ENCODE data around the gene GRAMD2A. TPM values are rescaled to one million over a fixed set of nuclear protein-coding genes. Genes with fewer than 3 reads are reported as not detected.

Gene GRAMD2A
- total RNA-seq, 1 donor from 2014 or later = not detected

DNA sequence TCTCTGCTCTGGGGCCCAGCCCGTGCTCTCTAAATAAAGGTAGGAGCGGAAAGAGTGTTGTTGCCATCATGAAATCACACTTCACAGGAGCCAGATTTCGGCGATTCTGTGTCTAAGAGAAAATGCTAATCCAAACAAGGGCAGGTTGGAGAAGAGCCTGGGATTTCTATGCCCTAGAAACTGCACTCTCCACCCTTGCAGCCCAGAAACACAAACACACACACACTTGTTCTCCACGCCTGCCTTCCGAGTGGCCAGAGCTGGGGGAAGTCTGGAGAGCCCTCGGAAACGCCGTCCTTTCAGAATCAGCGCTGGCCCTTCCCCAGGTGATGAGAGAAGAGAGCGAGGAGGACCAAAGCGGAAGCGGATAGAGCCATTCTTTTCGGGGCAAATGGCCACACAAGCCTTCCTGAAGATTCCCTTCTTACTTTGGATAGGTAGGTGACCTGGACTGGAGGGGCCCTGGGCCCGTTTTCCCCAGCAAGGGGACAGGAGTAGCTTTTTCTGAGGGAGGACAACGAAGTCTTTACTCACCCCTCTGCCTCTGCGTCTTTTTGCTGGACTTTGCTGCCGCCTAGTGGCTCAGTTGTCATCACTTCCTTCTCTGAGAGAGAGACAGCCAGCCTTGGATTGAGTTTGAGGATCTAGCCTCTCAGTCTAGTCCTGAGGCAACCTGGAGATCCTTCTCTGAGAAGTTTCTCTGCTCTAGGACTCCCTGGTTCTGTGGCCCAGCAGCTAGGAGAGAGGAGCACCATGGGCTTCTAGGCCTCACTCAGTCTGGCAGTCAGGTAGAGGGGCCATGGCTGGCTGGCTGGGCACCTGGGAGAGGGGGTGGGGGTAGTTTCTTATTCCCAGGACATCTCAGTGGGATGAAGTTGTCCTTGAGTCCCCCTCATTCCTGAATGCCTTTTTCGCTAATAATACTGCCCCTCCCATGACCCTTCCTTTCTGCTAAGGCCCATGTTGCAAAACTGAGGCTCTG lies 41.7 kb downstream of the GRAMD2A start:
- Mint-ChIP-seq H3K4me3 (peak overlapping the region; percentile 82), H3K9me3 (no peaks in the 10 kb centered on the region), H3K27ac (no peak overlapping the region), H3K4me1 (peaks cover 6% of the 10 kb centered on the region), H3K27me3 (no peaks in the 10 kb centered on the region), H3K36me3 (ENCODE audit: low read depth) (no peaks in the 10 kb centered on the region)
- ChIA-PET CTCF (interaction anchor here (0.7 to 2.8 kb wide), 21 partner anchors 10 to 706 kb away, joined by 3 to 50 read pairs (median 3); no protein-coding TSS in a partner anchor), POLR2A (no interaction called here)
- peak; percentile 69 for DNase-seq
- ATAC-seq (ENCODE audit: low read depth) = peak; percentile 85
- intact Hi-C loops (cut with micrococcal nuclease) = loop anchor here (1.0 to 10.0 kb wide), 5 partner anchors 113 to 711 kb away; no protein-coding TSS in a partner anchor
- TF ChIP-seq, protein P1, sequence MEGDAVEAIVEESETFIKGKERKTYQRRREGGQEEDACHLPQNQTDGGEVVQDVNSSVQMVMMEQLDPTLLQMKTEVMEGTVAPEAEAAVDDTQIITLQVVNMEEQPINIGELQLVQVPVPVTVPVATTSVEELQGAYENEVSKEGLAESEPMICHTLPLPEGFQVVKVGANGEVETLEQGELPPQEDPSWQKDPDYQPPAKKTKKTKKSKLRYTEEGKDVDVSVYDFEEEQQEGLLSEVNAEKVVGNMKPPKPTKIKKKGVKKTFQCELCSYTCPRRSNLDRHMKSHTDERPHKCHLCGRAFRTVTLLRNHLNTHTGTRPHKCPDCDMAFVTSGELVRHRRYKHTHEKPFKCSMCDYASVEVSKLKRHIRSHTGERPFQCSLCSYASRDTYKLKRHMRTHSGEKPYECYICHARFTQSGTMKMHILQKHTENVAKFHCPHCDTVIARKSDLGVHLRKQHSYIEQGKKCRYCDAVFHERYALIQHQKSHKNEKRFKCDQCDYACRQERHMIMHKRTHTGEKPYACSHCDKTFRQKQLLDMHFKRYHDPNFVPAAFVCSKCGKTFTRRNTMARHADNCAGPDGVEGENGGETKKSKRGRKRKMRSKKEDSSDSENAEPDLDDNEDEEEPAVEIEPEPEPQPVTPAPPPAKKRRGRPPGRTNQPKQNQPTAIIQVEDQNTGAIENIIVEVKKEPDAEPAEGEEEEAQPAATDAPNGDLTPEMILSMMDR (IDR thresholded peaks at IDR 0.05) = no peak

DNA sequence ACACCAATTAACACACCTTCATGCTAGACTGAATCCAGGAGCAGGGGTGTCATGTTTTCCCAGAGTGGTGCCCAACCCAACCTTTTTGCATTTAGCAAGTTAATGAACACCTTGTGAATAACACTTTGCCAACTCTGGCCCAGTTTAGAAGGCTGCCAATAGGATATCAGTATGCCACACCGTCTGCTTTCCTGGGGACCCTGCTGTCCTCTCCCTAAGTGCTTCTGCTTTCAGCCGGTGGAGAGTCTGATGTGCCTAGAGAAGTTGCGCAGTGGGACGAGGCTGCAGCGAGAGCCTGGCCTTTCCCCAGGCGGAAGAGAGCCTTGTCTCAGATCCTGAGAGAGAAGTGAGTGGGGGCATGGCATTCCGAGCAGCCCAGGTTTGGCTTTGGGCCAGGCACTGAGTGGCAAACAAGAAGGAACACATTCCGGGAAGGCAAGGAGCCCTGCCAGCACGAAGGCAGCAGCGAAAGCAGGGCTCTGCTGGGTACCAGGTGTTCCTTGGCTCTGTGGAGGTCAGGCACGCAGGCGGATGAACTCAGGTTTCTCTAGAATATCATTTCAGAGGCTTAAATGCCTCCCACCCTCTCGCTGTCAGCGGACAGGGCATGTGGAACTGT lies 42.5 kb downstream of the GRAMD2A start:
- Mint-ChIP-seq H3K36me3 (ENCODE audit: low read depth) (no peaks in the 10 kb centered on the region), H3K27me3 (no peaks in the 10 kb centered on the region), H3K9me3 (no peaks in the 10 kb centered on the region), H3K4me3 (peak overlapping the region; percentile 82), H3K4me1 (peaks cover 6% of the 10 kb centered on the region), H3K27ac (no peak overlapping the region)
- TF ChIP-seq, protein P1 (IDR thresholded peaks at IDR 0.05) = no peak
- POLR2A ChIA-PET = no interaction called here
- CTCF ChIA-PET = interaction anchor here (0.9 to 2.8 kb wide), 6 partner anchors 24 to 411 kb away, joined by 3 to 50 read pairs (median 14); no protein-coding TSS in a partner anchor
- DNase-seq (no peak), ATAC-seq (ENCODE audit: low read depth) (no peak)
- intact Hi-C loops (cut with micrococcal nuclease) = loop anchor here (10.0 kb wide), 1 partner anchor 710 kb away; no protein-coding TSS in a partner anchor

DNA sequence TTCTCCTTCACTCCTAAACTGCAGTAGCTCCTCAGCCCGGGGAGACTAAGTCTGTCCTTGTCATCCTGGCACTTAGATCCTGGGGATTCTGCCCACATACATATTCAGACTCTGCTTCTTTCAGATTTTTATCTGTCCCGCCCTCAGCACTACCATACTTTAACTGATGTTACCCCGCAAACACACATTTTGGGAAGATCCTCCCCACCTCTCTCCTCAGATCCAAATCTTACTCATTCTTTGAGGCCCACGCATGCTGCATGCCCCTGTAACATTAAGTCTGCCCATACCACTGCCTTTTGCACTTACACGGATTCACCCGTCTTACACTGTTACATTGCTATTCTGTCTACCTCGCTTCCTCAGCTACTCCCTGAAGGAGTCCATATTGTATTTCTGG lies 43.3 kb downstream of the GRAMD2A start:
- no peaks in the 10 kb centered on the region for H3K36me3 Mint-ChIP-seq (ENCODE audit: low read depth)
- DNase-seq = no peak
- H3K27ac Mint-ChIP-seq = no peak overlapping the region
- ChIA-PET CTCF (interaction anchor here (1.2 to 1.9 kb wide), 3 partner anchors 38 to 410 kb away, joined by 3 to 8 read pairs (median 3); no protein-coding TSS in a partner anchor), POLR2A (no interaction called here)
- H3K27me3 Mint-ChIP-seq = no peaks in the 10 kb centered on the region
- H3K4me3 Mint-ChIP-seq = no peak overlapping the region
- TF ChIP-seq, protein P1 (IDR thresholded peaks at IDR 0.05) = no peak
- no peak for ATAC-seq (ENCODE audit: low read depth)
- H3K4me1 Mint-ChIP-seq = peaks cover 6% of the 10 kb centered on the region
- intact Hi-C loops (cut with micrococcal nuclease) = loop anchor here (10.0 kb wide), 1 partner anchor 710 kb away; no protein-coding TSS in a partner anchor
- no peaks in the 10 kb centered on the region for H3K9me3 Mint-ChIP-seq

DNA sequence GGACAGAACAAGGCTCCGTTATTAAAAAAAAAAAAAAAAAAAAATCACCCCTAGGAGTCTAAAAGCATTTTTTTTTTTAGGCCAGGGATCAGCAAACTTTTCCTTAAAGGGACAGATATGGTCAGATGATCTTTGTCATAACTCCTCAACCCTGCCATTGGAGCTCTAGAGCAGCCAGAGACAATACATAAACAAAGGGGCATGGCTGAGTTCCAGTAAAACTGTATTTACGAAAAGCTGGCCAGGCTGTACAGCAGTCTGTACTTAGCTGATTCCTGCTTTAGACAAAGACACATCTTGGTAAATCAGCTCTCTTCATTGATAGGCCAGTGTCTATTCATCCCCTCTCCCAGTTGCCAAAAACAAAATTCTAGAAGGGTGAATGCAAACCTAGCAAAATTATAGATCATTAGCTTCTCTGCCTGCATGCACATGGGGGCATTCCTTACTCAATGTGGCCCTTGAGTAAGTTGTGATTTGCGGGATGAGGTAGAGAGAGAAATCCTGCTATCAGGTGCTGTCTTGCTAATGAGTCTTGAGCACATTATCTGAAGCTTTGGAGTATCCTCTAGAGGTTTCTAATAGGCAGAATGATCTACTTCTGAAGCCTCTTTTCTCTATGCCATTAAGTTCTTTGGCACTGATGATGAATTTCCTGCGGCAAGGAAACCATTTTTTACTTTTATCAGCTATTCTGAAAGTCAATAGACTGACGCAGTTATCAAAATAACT lies 44.2 kb downstream of the GRAMD2A start:
- DNase-seq = no peak
- TF ChIP-seq, protein P1 (IDR thresholded peaks at IDR 0.05) = no peak
- Mint-ChIP-seq H3K4me1 (peaks cover 6% of the 10 kb centered on the region), H3K4me3 (no peak overlapping the region), H3K9me3 (no peaks in the 10 kb centered on the region), H3K27ac (no peak overlapping the region), H3K27me3 (no peaks in the 10 kb centered on the region), H3K36me3 (ENCODE audit: low read depth) (no peaks in the 10 kb centered on the region)
- no peak for ATAC-seq (ENCODE audit: low read depth)
- ChIA-PET CTCF (interaction anchor here (0.6 to 2.6 kb wide), 7 partner anchors 9 to 409 kb away, joined by 3 to 10 read pairs (median 3); no protein-coding TSS in a partner anchor), POLR2A (interaction anchor here (0.7 kb wide), 1 partner anchor 35 kb away, joined by 9 read pairs; the partner anchor contains the start of gene SENP8)
- intact Hi-C loops (cut with micrococcal nuclease) = loop anchor here (10.0 kb wide), 1 partner anchor 709 kb away; no protein-coding TSS in a partner anchor
